VCaP (cell line): ENCODE data around the gene CSPG5.

Experiments
- H3K27ac ChIP-seq: fragments of 450-650 bp; 2 replicates; pipeline ENCODE4 v1.5.1; 2017
- TF ChIP-seq, protein P1 (sequence below): fragments of 450-650 bp; conservative IDR thresholded peaks from 2 replicates; pipeline ENCODE4 v1.5.1; 2017; ENCODE audit warnings: mild to moderate bottlenecking, moderate library complexity

CSPG5 gene

DNA sequence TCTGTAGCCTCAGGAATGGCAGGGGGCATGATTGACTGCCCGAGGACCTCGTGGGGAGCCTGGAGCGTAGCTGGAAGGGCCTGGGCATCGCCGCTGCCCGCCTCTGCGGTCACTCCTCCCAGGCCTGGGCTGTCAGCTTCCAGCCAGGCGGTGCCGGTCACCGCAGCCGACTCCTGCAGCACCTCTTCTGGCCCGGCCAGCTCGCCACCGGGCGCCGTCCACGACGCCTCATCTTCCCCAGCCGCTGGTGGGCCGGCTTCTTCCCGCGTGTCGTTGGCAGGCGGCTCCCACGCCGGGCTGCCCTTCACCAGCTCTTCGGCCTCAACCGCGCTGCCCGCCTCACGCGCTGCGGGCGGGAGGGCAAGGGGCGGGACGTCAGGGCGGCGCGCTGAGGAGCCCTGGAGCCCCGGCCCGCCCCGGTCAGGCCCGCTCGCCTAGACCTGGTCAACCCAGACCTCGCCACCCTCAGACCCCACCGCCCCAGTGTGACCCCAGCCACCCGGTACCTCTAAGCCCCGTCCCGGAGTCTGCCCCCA is 1.0 kb downstream of the CSPG5 start:
- peak overlapping the region; percentile 63; the same call in 1 of the 2 replicates for H3K27ac ChIP-seq
- TF ChIP-seq, protein P1, sequence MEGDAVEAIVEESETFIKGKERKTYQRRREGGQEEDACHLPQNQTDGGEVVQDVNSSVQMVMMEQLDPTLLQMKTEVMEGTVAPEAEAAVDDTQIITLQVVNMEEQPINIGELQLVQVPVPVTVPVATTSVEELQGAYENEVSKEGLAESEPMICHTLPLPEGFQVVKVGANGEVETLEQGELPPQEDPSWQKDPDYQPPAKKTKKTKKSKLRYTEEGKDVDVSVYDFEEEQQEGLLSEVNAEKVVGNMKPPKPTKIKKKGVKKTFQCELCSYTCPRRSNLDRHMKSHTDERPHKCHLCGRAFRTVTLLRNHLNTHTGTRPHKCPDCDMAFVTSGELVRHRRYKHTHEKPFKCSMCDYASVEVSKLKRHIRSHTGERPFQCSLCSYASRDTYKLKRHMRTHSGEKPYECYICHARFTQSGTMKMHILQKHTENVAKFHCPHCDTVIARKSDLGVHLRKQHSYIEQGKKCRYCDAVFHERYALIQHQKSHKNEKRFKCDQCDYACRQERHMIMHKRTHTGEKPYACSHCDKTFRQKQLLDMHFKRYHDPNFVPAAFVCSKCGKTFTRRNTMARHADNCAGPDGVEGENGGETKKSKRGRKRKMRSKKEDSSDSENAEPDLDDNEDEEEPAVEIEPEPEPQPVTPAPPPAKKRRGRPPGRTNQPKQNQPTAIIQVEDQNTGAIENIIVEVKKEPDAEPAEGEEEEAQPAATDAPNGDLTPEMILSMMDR, result no peak

DNA sequence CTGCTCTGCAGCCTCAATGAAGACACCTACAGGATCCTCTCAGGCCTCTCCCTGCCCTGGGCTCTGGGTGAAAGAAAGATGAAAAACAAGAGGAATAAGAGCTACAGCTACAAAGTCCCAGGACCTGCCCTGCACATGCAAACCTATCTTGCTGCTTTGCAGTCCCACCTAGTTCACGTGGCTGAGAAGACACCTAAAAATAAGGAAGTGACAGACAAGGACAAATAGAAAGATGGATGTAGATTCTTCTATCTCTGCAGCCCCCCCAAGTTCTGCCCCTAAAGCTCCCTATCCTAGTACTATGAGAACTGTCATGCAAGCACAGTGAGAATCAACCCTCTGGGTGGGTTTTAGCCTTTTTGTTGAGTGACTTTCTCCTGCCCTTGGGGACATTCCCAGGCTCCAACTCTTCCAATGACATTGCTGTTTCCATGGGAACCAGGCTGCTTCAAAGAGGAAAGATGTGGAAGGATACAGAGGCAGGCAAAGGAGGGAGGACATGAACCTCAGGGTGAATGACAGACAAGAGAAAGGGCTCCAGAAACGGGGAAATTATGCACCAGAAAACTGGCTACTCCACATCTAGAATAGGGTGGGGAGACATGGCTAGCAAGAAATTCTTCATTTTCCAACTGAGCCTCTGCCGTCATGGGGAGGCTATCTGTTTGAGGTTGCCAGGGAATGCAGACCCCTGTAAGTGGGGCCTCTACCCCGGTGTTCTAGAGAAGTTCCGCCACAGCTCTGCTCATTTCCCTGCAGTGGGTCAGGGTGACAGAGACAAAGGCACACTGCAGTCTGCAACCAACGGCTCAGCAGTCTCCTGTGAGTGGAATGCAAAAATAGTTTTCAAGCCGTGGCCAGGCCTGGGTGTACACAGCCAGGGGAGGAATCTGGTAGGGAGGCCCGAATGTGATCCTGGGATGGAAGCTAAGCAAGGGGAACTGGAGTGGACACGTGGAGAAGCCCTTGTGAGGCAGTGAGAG is 5.2 kb downstream of the CSPG5 start:
- TF ChIP-seq, protein P1, result no peak
- H3K27ac ChIP-seq, result no peak overlapping the region

DNA sequence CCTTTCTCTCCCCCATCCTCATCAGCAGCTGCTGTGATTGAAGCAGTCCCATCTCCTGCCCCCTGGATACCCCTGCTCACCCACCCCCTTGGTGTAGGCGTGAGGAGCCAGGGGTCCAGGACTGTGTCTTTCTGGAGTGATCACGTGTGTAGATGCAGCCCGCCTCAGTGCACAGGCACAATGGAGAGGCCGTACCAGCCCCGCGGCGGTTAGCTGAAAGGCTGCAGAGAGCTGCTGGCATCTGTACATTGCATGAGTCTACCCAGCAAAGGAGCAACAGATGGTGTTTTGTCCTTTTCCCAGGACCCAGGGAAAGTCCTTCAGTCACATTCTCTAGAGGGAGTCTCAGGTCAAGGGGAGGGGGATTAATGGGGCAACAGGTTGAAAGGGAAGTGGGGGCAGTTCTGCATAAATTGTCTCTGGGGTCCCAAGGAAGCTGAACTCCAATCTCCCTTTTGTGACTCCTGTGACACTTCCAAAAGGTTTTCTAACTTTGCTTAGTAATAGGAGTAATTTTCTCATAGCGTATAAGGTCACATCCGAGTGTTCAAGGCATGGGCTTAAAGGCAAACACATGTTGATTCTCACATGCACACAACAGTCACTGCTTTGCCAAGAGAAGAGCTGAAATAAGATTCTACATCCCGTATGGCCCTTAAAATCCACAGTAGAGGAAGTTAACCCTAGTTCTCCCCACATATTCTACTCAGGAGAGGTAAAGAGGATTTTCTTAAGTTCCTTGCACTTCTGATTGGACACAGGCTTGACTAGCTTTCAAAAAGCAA is 7.1 kb downstream of the CSPG5 start:
- TF ChIP-seq, protein P1, result no peak

DNA sequence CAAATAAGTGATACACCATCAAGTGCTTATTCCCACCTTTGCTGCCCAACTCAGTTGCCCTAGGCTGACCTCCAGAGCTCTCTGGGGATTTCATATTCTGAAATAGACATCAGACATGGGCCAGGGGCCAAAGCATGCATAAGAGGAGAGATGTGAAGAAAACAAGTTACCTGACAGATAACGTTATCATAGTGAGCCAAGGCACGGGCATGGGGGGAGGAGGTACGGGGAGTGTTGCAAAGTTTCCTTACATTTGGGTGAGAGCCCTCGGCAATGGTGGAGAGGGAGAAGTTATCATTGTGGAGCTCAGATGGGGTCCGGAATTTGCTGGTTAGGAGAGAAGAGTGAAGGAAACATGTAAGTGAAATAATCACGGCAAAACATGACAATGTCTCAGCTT is 9.8 kb downstream of the CSPG5 start:
- H3K27ac ChIP-seq, result no peak overlapping the region
- TF ChIP-seq, protein P1, result no peak

More for the DNA sequence above, 7.1 kb downstream of the CSPG5 start:
- no peak overlapping the region for H3K27ac ChIP-seq

DNA sequence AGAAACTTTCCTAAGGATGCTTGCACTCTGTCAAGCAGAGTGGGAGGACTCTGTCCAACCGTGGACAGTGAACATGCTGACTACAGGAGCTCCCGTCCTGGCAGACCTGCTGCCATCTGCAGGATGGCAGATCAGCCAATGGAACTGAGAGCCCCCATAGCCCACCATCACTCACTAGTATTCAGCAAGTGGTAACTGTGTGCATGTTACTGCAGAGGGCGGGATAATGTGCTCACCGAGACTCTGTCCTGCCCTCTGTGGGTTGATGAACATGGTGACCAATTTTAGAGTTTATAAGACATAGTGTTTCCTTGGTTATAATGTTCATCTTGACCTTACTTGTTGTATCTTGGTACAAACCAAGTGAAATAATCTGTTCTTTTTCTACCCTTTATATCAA is 11.5 kb downstream of the CSPG5 start:
- TF ChIP-seq, protein P1, result no peak
- no peak overlapping the region for H3K27ac ChIP-seq

DNA sequence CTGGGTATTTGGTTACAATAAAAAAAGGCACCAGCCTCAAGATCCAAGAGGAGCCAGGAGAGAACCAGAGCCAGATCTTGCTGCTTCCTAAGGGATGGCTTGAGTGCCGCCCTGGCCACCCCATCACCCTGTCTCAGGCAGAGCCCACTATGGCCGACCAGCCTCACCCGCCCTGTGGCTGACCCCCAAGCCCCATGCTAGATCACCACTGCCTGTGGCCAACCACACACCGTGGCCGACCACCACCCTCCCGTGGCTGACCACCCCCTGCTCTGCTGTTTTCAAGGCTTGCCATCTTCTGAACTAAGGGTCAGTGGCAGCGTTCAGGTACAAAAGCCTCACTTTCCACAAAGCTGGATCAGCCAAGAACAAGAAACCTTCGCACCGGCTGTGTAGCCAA is 12.0 kb downstream of the CSPG5 start:
- TF ChIP-seq, protein P1, result no peak
- no peak overlapping the region for H3K27ac ChIP-seq
